Tibial nerve (tissue), 3 donors: ENCODE results near the gene CFAP221.

Experiments
- POLR2A ChIP-seq, 2 donors: fragments of 450-650 bp; IDR thresholded peaks; one replicate each; pipeline ENCODE4 v1.6.1; 2017; ENCODE audit warnings: antibody characterized with exemption in 2 of 2, mild to moderate bottlenecking in 2 of 2, moderate library complexity in 2 of 2
- TF ChIP-seq, protein P1 (sequence below), 5 experiments: fragments of 200-600 bp in 3 of 5; fragments of 450-650 bp in 2 of 5; sonication (generic) in 3 of 5; IDR thresholded peaks; one replicate each; pipeline ENCODE4 v1.5.1; 2016 to 2019; ENCODE audit warnings: antibody characterized with exemption in 5 of 5, mild to moderate bottlenecking in 3 of 5, moderate library complexity in 2 of 5

- TF ChIP-seq, protein P1, sequence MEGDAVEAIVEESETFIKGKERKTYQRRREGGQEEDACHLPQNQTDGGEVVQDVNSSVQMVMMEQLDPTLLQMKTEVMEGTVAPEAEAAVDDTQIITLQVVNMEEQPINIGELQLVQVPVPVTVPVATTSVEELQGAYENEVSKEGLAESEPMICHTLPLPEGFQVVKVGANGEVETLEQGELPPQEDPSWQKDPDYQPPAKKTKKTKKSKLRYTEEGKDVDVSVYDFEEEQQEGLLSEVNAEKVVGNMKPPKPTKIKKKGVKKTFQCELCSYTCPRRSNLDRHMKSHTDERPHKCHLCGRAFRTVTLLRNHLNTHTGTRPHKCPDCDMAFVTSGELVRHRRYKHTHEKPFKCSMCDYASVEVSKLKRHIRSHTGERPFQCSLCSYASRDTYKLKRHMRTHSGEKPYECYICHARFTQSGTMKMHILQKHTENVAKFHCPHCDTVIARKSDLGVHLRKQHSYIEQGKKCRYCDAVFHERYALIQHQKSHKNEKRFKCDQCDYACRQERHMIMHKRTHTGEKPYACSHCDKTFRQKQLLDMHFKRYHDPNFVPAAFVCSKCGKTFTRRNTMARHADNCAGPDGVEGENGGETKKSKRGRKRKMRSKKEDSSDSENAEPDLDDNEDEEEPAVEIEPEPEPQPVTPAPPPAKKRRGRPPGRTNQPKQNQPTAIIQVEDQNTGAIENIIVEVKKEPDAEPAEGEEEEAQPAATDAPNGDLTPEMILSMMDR (IDR thresholded peaks at IDR 0.05), result no peak
- TF ChIP-seq POLR2A (IDR thresholded peaks at IDR 0.05), result no peak
These were observed 48.3 kb upstream of the CFAP221 start for GRCh38 chr2:119495948-119496347.
